22Rv1 (cell line): ENCODE data around the gene KIAA1217.

ENCODE experiments used
- H3K27ac ChIP-seq: fragments of 450-650 bp; 2 replicates; pipeline ENCODE4 v1.5.1; 2017
- CTCF ChIP-seq: fragments of 450-650 bp; IDR thresholded peaks from 2 replicates; pipeline ENCODE4 v1.5.1; 2017; ENCODE audit warnings: mild to moderate bottlenecking
- ZFX ChIP-seq: fragments of 450-650 bp; IDR thresholded peaks from 2 replicates; pipeline ENCODE4 v1.6.1; 2017; ENCODE audit warnings: antibody characterized with exemption, borderline replicate concordance

KIAA1217 gene

DNA sequence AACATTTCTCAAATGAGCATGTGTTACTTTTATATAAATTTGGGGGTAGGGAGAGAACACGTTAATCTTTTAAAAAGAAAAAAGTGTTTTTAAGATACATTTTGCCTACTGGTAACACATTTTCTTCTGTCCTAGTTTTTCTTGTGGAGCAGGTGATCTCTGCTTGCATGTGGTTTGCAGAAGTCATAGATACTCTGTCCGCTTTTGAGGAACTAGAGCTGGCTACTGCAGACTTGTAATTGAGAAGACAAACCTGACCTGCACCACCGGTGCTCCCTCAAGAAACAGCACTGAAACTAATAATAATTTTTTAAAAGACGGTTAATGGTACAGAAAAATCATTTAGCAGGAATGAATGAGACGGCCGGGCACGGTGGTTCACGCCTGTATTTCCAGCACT, 243.1 kb downstream of the KIAA1217 start:
- TF ChIP-seq CTCF (no peak), ZFX (no peak)
- no peak overlapping the region for H3K27ac ChIP-seq

DNA sequence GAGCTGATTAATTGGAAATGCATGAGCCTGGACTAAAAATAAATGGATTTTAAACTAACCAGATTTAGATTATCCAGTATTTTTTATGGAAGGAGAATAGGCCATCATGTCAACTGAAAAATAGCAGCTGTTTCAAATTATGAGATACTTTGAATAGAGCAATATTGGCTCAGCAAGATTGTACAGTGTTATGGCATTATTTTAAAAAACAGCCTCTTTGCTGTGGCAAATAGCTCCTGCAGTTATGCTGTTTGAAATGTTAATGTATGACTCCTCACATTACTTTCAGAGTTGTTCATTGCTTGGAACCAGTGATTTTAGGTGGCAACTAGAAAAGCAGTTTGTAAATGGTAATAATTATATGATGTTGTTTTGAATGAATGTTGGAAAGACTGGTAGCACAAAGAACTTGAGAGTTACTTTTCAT, 244.5 kb downstream of the KIAA1217 start:
- no peak for TF ChIP-seq ZFX
- no peak for TF ChIP-seq CTCF
- no peak overlapping the region for H3K27ac ChIP-seq

- H3K27ac ChIP-seq, result no peak overlapping the region
- TF ChIP-seq ZFX (no peak), CTCF (no peak)
These were observed 245.0 kb downstream of the KIAA1217 start for GRCh38 chr10:24453973-24454372.

GRCh38 chr10:24455447-24455846, 246.5 kb downstream of the KIAA1217 start:
- H3K27ac ChIP-seq, result no peak overlapping the region
- no peak for TF ChIP-seq ZFX
- no peak for TF ChIP-seq CTCF

DNA sequence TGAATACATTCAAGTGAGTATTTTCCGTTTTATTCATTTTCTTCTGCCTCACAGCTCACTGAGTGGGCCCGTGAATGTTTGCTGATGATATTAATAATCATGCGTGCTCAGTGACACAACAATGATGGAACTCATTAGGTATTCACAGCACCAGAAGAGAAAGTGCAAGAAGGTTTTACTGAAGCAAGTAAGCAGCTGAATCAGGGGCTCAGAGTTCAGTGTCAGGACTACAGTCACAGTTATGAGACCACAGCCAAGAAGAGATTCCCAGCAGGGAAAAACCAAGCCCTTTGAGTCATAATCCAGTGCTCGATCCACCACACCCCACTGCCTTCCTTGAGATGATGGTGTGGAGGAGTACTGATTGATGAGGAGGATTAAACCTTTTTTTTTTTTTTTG, 247.4 kb downstream of the KIAA1217 start:
- no peak overlapping the region for H3K27ac ChIP-seq
- TF ChIP-seq CTCF (no peak), ZFX (no peak)

GRCh38 chr10:24457661-24458318, 248.9 kb downstream of the KIAA1217 start:
- TF ChIP-seq CTCF, result no peak
- TF ChIP-seq ZFX, result no peak
- peak overlapping the region; percentile 61 for H3K27ac ChIP-seq

DNA sequence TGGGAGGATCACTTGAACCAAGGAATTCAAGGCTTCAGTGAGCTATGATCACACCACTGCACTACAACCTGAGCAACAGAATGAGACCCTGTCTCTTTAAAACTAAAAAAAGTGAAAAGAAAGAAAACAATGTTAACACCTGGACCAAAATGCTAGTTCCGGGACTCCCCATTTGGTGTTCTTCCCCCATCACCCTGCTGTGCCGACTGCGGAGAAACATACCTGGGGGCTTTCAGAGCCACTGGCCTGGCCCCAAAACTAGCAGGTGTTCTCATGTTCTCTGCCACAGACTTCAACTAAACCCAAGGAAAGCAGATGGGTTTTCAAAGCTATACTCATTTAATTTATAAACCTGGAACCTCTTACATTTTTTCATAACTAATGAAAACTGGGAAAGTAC, 250.9 kb downstream of the KIAA1217 start:
- no peak for TF ChIP-seq ZFX
- TF ChIP-seq CTCF, result no peak
- H3K27ac ChIP-seq, result no peak overlapping the region
